ENCODE data around the gene NEDD4L. TPM values are rescaled to one million over a fixed set of nuclear protein-coding genes. Genes with fewer than 3 reads are reported as not detected.

NEDD4L gene
- total RNA-seq, 3 donors from 2014 or later = 161 to 309 (median 256) TPM

DNA sequence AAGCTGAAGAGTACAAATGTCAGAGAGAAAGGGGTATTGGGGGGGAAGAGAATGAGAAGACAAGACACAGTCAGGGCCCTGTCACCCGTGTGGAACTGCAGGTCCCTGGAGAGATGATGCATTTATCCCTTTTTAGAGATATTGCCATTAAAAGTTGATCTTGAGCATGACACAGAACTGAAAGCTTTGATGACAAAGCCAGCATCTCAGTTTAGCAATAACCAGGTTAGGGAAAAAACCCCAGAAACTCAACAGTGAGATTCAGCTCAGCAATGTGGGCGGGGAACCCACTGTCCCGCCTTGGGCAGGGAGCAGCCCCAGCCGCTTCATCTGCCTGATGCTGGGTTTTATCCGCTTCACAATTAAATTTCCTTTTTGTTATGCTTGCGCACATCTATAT is 181.1 kb downstream of the NEDD4L start:
- intact Hi-C loops (cut with DNase I, micrococcal nuclease) = no loop called here

GRCh38 chr18:58226429-58226828 is 182.4 kb downstream of the NEDD4L start:
- H3K4me3 ChIP-seq = no peak overlapping the region
- H3K4me1 ChIP-seq (ENCODE audit: low read depth) = peaks cover 24% of the 10 kb centered on the region

More for the DNA sequence above, 181.1 kb downstream of the NEDD4L start:
- Histone ChIP-seq H3K36me3 (ENCODE audit: low read depth) (no peaks in the 10 kb centered on the region), H3K9me3 (no peaks in the 10 kb centered on the region), H3K4me3 (no peak overlapping the region), H3K4me1 (ENCODE audit: low read depth) (peaks cover 25% of the 10 kb centered on the region)
- ATAC-seq (no peak), DNase-seq (no peak)
- TF ChIP-seq, protein P1, sequence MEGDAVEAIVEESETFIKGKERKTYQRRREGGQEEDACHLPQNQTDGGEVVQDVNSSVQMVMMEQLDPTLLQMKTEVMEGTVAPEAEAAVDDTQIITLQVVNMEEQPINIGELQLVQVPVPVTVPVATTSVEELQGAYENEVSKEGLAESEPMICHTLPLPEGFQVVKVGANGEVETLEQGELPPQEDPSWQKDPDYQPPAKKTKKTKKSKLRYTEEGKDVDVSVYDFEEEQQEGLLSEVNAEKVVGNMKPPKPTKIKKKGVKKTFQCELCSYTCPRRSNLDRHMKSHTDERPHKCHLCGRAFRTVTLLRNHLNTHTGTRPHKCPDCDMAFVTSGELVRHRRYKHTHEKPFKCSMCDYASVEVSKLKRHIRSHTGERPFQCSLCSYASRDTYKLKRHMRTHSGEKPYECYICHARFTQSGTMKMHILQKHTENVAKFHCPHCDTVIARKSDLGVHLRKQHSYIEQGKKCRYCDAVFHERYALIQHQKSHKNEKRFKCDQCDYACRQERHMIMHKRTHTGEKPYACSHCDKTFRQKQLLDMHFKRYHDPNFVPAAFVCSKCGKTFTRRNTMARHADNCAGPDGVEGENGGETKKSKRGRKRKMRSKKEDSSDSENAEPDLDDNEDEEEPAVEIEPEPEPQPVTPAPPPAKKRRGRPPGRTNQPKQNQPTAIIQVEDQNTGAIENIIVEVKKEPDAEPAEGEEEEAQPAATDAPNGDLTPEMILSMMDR (IDR thresholded peaks at IDR 0.05) = no peak

GRCh38 chr18:58227361-58227930 is 183.4 kb downstream of the NEDD4L start:
- Histone ChIP-seq H3K4me1 (ENCODE audit: low read depth) (peaks cover 32% of the 10 kb centered on the region), H3K36me3 (ENCODE audit: low read depth) (no peaks in the 10 kb centered on the region), H3K9me3 (no peaks in the 10 kb centered on the region), H3K4me3 (no peak overlapping the region)
- intact Hi-C loops (cut with DNase I, micrococcal nuclease) = no loop called here
- no peak for DNase-seq
- TF ChIP-seq, protein P1 (IDR thresholded peaks at IDR 0.05) = no peak
- no peak for ATAC-seq

More at GRCh38 chr18:58226429-58226828, 182.4 kb downstream of the NEDD4L start:
- no peak for ATAC-seq
- no peaks in the 10 kb centered on the region for H3K9me3 ChIP-seq
- TF ChIP-seq, protein P1 (IDR thresholded peaks at IDR 0.05) = no peak
- H3K36me3 ChIP-seq (ENCODE audit: low read depth) = no peaks in the 10 kb centered on the region
- intact Hi-C loops (cut with DNase I, micrococcal nuclease) = no loop called here
- DNase-seq = no peak

DNA sequence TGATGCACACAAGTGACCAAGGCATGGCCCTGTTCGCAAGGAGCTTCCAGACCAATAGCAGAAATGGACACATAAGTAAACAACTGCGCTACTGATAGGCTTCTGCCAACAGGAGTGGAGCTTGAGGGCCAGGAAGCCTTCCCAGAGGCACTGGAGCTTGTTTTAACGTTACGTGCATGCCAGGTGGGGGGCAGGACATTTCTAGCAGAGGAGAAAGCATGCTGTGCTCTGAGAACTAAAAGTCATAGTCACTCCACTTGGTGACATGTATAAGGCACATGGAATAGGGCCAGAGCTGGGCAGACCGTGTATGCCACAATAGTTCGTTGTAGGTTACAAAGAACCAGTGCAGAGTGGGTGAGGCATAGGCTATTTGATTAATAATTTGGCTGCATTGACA is 184.2 kb downstream of the NEDD4L start:
- TF ChIP-seq, protein P1 (IDR thresholded peaks at IDR 0.05) = no peak
- no peaks in the 10 kb centered on the region for H3K9me3 ChIP-seq
- H3K4me1 ChIP-seq (ENCODE audit: low read depth) = peaks cover 32% of the 10 kb centered on the region
- H3K4me3 ChIP-seq = no peak overlapping the region
- intact Hi-C loops (cut with DNase I, micrococcal nuclease) = no loop called here
- H3K36me3 ChIP-seq (ENCODE audit: low read depth) = no peaks in the 10 kb centered on the region
- ATAC-seq (no peak), DNase-seq (no peak)

DNA sequence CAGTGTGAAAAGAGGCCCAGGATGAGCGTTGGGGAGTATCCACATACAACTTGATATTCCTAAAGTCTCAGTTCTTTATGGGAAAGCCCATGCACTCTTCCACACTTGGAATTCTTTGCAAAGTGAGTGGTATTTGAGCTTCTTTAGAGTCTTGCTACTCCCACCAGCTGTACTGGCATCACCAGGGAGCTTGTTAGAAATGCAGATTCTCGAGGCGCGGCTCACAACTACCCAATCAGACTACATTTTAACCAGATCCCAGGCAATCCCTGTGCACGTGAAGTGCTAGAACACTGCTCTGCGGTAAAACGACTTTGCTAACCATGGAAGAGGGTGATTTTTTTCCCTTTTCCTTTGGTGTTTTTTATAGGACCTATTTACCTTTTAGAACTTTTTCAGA is 184.7 kb downstream of the NEDD4L start:
- DNase-seq (no peak), ATAC-seq (no peak)
- intact Hi-C loops (cut with DNase I, micrococcal nuclease) = no loop called here
- Histone ChIP-seq H3K36me3 (ENCODE audit: low read depth) (no peaks in the 10 kb centered on the region), H3K9me3 (no peaks in the 10 kb centered on the region), H3K4me3 (no peak overlapping the region), H3K4me1 (ENCODE audit: low read depth) (peaks cover 32% of the 10 kb centered on the region)
- TF ChIP-seq, protein P1 (IDR thresholded peaks at IDR 0.05) = no peak

DNA sequence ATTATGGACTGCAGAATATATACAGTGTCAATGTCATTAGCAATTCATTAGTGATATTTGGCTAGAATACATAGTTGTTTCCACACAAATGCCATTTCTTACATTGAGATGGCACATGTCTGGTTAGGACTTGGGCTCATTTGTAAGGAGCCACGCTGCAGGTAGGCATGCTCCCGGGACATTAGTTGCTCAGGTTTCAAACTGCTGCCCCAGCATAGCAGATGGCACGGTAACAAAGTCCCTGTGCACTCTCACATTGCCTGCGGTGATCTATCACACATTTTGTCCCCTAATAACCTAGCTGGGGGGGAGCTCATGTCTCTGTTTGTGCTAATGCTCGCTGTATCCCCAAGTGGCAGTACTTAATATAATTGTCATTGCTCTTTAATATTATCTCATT is 185.1 kb downstream of the NEDD4L start:
- intact Hi-C loops (cut with DNase I, micrococcal nuclease) = no loop called here
- peaks cover 29% of the 10 kb centered on the region for H3K4me1 ChIP-seq (ENCODE audit: low read depth)
- DNase-seq (no peak), ATAC-seq (no peak)
- TF ChIP-seq, protein P1 (IDR thresholded peaks at IDR 0.05) = no peak
- no peak overlapping the region for H3K4me3 ChIP-seq
- no peaks in the 10 kb centered on the region for H3K9me3 ChIP-seq
- H3K36me3 ChIP-seq (ENCODE audit: low read depth) = no peaks in the 10 kb centered on the region
